Uterus (tissue), 4 donors: ENCODE results near the gene WIPF3. TPM values are rescaled to one million over a fixed set of nuclear protein-coding genes. Genes with fewer than 3 reads are reported as not detected.

Experiments
- DNase-seq, 2 donors: peaks; one replicate each; pipeline ENCODE4 v3.0.0-alpha.2; 2019 to 2020
- H3K27ac ChIP-seq, 2 donors: fragments of 200-600 bp; sonication (generic); 1 replicate in 1 of 2; 2 replicates in 1 of 2; pipeline ENCODE4 v1.5.1; 2016 to 2018
- H3K27me3 ChIP-seq, 2 donors: fragments of 200-600 bp; sonication (generic); one replicate each; pipeline ENCODE4 v1.5.1; 2018 to 2019; ENCODE audit warnings: control low read depth in 1 of 2
- H3K36me3 ChIP-seq, 2 donors: fragments of 200-600 bp; sonication (generic); one replicate each; pipeline ENCODE4 v1.5.1; 2019; ENCODE audit warnings: control low read depth in 1 of 2
- H3K4me1 ChIP-seq, 2 donors: fragments of 200-600 bp; sonication (generic); one replicate each; pipeline ENCODE4 v1.5.1; 2018 to 2019; ENCODE audit warnings: control low read depth in 1 of 2
- H3K4me3 ChIP-seq, 2 donors: fragments of 200-600 bp; sonication (generic); 1 replicate in 1 of 2; 2 replicates in 1 of 2; pipeline ENCODE4 v1.5.1; 2018 to 2019; ENCODE audit warnings: mild to moderate bottlenecking in 1 of 2
- H3K9me3 ChIP-seq, 2 donors: fragments of 200-600 bp; sonication (generic); one replicate each; pipeline ENCODE4 v1.5.1; 2019; ENCODE audit warnings: control low read depth in 1 of 2
- CTCF ChIP-seq, 4 experiments: fragments of 200-600 bp in 2 of 4; fragments of 450-650 bp in 2 of 4; sonication (generic) in 2 of 4; IDR thresholded peaks; one replicate each; pipeline ENCODE4 v1.5.1; 2016 to 2019; ENCODE audit warnings: antibody characterized with exemption in 4 of 4, mild to moderate bottlenecking in 2 of 4, moderate library complexity in 1 of 4
- POLR2A ChIP-seq, 2 donors: fragments of 450-650 bp; IDR thresholded peaks; one replicate each; pipeline ENCODE4 v1.6.1; 2016; ENCODE audit warnings: antibody characterized with exemption in 2 of 2, mild to moderate bottlenecking in 1 of 2, moderate library complexity in 1 of 2
- intact Hi-C: fragments of 100-400 bp; cut with DNase I; formaldehyde crosslinking; loops from one replicate; pipeline ENCODE4 v1.15.1; 2023; ENCODE audit warnings: low total_unique reads
- total RNA-seq, 4 donors: library from RNA; depleted of rRNA in 3 of 4; stranded (reverse); fragments of >200 nt in 3 of 4; gene quantifications; one replicate each; pipeline versions ENCODE4 v1.1.0 to v1.2.4, GENCODE V29; 2014 to 2023
- donor health status: DM: yes; HTN: yes; CAD: no.

The WIPF3 gene
- total RNA-seq, 4 donors from 2014 or later, result 0.35 to 5.4 (median 2.4) TPM

GRCh38 chr7:29882481-29882880, 76.2 kb downstream of the WIPF3 start:
- Histone ChIP-seq H3K4me1 (no peaks in the 10 kb centered on the region), H3K27me3 (no peaks in the 10 kb centered on the region), H3K4me3 (no peak overlapping the region), H3K9me3 (no peaks in the 10 kb centered on the region), H3K36me3 (no peaks in the 10 kb centered on the region), H3K27ac (no peak overlapping the region)
- no peak for DNase-seq
- TF ChIP-seq CTCF (IDR thresholded peaks at IDR 0.05), result no peak
- no peak for TF ChIP-seq POLR2A (IDR thresholded peaks at IDR 0.05)
- intact Hi-C loops, result no loop called here

DNA sequence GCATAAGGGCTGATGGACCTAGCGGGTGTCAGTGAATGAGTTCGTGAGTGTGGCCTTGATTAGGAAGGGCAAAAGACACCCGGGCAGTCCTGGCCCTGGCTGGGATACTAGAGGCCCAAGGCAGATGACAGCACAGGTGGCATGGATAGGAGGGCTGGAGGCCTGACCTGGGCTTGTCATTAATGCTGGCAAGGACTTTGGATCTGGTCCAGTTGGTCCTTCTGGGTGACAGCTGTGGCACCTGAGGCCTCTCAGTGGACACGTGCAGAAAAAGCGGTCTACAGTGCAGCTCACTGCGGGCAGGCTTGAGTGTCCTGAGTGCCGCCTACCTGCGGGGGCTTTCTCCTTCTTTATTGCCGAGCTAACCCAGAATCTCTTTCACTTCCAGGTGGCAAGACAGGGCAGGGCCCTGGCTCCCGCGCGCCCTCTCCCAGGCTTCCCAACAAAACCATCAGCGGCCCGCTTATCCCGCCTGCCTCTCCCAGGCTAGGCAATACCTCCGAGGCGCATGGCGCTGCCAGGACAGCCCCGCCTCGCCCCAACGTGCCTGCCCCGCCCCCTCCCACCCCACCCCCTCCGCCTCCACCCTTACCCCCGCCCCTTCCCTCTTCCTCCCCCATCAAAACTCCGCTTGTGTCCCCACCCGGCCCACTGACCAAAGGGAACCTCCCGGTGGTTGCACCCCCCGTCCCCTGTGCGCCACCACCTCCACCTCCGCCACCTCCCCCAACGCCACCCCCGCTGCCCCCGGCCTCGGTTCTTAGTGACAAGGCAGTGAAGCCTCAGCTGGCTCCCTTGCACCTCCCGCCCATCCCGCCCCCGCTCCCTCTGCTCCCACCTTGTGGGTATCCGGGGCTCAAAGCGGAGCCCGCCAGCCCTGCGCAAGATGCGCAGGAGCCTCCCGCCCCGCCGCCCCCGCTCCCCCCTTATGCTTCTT, 77.4 kb downstream of the WIPF3 start:
- TF ChIP-seq CTCF (IDR thresholded peaks at IDR 0.05), result no peak
- no peak for TF ChIP-seq POLR2A (IDR thresholded peaks at IDR 0.05)
- H3K4me3 ChIP-seq, result peak overlapping the region; percentile 32 to 39
- H3K36me3 ChIP-seq, result no peaks in the 10 kb centered on the region
- peak overlapping the region in 1 of 2 donors; percentile 45 for H3K27ac ChIP-seq
- intact Hi-C loops, result no loop called here
- no peaks in the 10 kb centered on the region for H3K9me3 ChIP-seq
- peak in 1 of 2 donors; percentile 24 for DNase-seq
- H3K27me3 ChIP-seq, result no peaks in the 10 kb centered on the region
- no peaks in the 10 kb centered on the region for H3K4me1 ChIP-seq

GRCh38 chr7:29884399-29885272, 78.3 kb downstream of the WIPF3 start:
- Histone ChIP-seq H3K27me3 (no peaks in the 10 kb centered on the region), H3K4me1 (no peaks in the 10 kb centered on the region), H3K9me3 (no peaks in the 10 kb centered on the region), H3K27ac (peak overlapping the region in 1 of 2 donors; percentile 45), H3K36me3 (no peaks in the 10 kb centered on the region), H3K4me3 (peak overlapping the region; percentile 32 to 39)
- TF ChIP-seq POLR2A (IDR thresholded peaks at IDR 0.05) (no peak), CTCF (IDR thresholded peaks at IDR 0.05) (no peak)
- peak in 1 of 2 donors; percentile 26 for DNase-seq
- intact Hi-C loops, result no loop called here

DNA sequence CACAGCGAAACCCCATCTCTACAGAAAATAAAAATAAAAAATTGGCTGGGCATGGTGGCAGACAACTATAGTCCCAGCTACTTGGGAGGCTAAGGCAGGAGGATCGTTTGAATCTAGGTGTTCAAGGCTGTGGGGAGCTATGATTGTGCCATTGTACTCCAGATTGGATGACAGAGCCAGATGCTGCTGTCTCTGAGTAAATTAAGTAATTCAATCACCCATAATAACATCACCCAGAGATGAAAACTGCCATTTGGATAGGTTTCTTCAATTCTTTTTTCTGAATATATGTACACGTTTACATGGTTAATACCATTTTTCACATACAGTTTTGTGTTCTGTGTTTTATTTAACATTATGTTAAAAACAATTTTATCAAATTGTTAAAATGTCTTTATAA, 79.3 kb downstream of the WIPF3 start:
- no peaks in the 10 kb centered on the region for H3K9me3 ChIP-seq
- intact Hi-C loops, result no loop called here
- no peaks in the 10 kb centered on the region for H3K27me3 ChIP-seq
- H3K4me3 ChIP-seq, result no peak overlapping the region
- H3K27ac ChIP-seq, result no peak overlapping the region
- TF ChIP-seq CTCF (IDR thresholded peaks at IDR 0.05), result no peak
- TF ChIP-seq POLR2A (IDR thresholded peaks at IDR 0.05), result no peak
- DNase-seq, result no peak
- no peaks in the 10 kb centered on the region for H3K4me1 ChIP-seq
- no peaks in the 10 kb centered on the region for H3K36me3 ChIP-seq
